B cell (primary cell): ENCODE measurements around the gene KCTD5. TPM values are rescaled to one million over a fixed set of nuclear protein-coding genes. Genes with fewer than 3 reads are reported as not detected.

Experiments used
- ATAC-seq: fragments of 200-7000 bp; cut with Tn5 transposase; one replicate; pipeline ENCODE4 v1.10.0; 2021; ENCODE audit warnings: low read depth, mild to moderate bottlenecking, moderate number of reproducible peaks, moderate library complexity
- CTCF ChIA-PET: fragments of 350-600 bp; sonication (Branson Sonifier 250); formaldehyde crosslinking; loops from one replicate; lab custom pipeline; 2021; ENCODE audit warnings: antibody characterized with exemption, inconsistent platforms; lab: Charles Lee
- POLR2A ChIA-PET: fragments of 350-600 bp; sonication (Branson Sonifier 250); formaldehyde crosslinking; loops from one replicate; lab custom pipeline; 2021; ENCODE audit warnings: antibody characterized with exemption; lab: Charles Lee
- DNase-seq: peaks from one replicate; pipeline ENCODE4 v3.0.0; 2013
- H2AFZ ChIP-seq: 2 replicates; pipeline ENCODE4 v1.6.1; 2012; ENCODE audit warnings: mild to moderate bottlenecking, low read depth, low read length; ENCODE audit not compliant: insufficient read depth, poor library complexity, severe bottlenecking
- H3K27ac ChIP-seq, 2 donors: 1 replicate in 1 of 2; 2 replicates in 1 of 2; pipeline ENCODE4 v1.5.1; 2012 to 2013; ENCODE audit warnings: low read length in 2 of 2, mild to moderate bottlenecking in 2 of 2, moderate library complexity in 1 of 2
- H3K27me3 ChIP-seq, 4 experiments: fragments of 200-600 bp in 1 of 4; sonication (generic) in 1 of 4; replicated peaks in 1 of 4; 1 replicate in 2 of 4; 2 replicates in 2 of 4; pipeline versions ENCODE4 v1.6.1 to v1.7.0; 2013 to 2016; ENCODE audit warnings: low read length in 3 of 4, mild to moderate bottlenecking in 2 of 4, mixed read lengths in 1 of 4, moderate library complexity in 1 of 4; ENCODE audit not compliant: insufficient read depth in 4 of 4, control insufficient read depth in 3 of 4; ENCODE audit errors: control extremely low read depth in 1 of 4
- H3K36me3 ChIP-seq, 2 experiments: replicated peaks in 1 of 2; 1 replicate in 1 of 2; 2 replicates in 1 of 2; pipeline versions ENCODE4 v1.6.1 to v1.7.1; 2013; ENCODE audit warnings: low read length in 1 of 2; ENCODE audit not compliant: insufficient read depth in 2 of 2, control insufficient read depth in 1 of 2; ENCODE audit errors: control extremely low read depth in 1 of 2, extremely low read depth in 1 of 2
- H3K4me1 ChIP-seq, 2 donors: fragments of 200-600 bp in 1 of 2; sonication (generic) in 1 of 2; 1 replicate in 1 of 2; 2 replicates in 1 of 2; pipeline versions ENCODE4 v1.5.1 to v1.6.1; 2013 to 2017; ENCODE audit warnings: low read length in 2 of 2; ENCODE audit not compliant: control insufficient read depth in 2 of 2, insufficient read depth in 2 of 2
- H3K4me2 ChIP-seq: replicated peaks from 2 replicates; pipeline ENCODE3; 2012; ENCODE audit warnings: mild to moderate bottlenecking, low read depth, low read length; ENCODE audit not compliant: poor library complexity, severe bottlenecking
- H3K4me3 ChIP-seq, 5 experiments: fragments of 200-600 bp in 1 of 5; sonication (generic) in 1 of 5; 1 replicate in 3 of 5; 2 replicates in 2 of 5; pipeline versions ENCODE4 v1.5.1 to v1.7.0; 2011 to 2016; ENCODE audit warnings: low read length in 4 of 5, mild to moderate bottlenecking in 4 of 5, low read depth in 2 of 5, control low read depth in 1 of 5, moderate library complexity in 1 of 5; ENCODE audit not compliant: insufficient read depth in 1 of 5; ENCODE audit errors: control extremely low read depth in 1 of 5, extremely low read depth in 1 of 5
- H3K79me2 ChIP-seq: fragments of 200-600 bp; sonication (generic); one replicate; pipeline ENCODE4 v1.6.0; 2016; ENCODE audit warnings: low read length; ENCODE audit not compliant: control insufficient read depth, insufficient read depth
- H3K9ac ChIP-seq: fragments of 200-600 bp; sonication (generic); 2 replicates; pipeline ENCODE4 v1.6.1; 2017; ENCODE audit warnings: mild to moderate bottlenecking, low read length, moderate library complexity
- H3K9me3 ChIP-seq, 3 donors: one replicate each; pipeline versions ENCODE4 v1.6.1 to v1.7.1; 2013; ENCODE audit warnings: low read length in 2 of 3; ENCODE audit not compliant: control insufficient read depth in 2 of 3, insufficient read depth in 1 of 3; ENCODE audit errors: control extremely low read depth in 1 of 3
- H4K20me1 ChIP-seq: 2 replicates; pipeline ENCODE4 v1.6.0; 2012; ENCODE audit warnings: mild to moderate bottlenecking, low read length; ENCODE audit not compliant: insufficient read depth, control insufficient read depth, poor library complexity, severe bottlenecking
- H3K27ac Mint-ChIP-seq: one replicate; pipeline ENCODE4 v1.8.0; 2021; ENCODE audit warnings: mixed read lengths
- H3K27me3 Mint-ChIP-seq: one replicate; pipeline ENCODE4 v1.8.0; 2021; ENCODE audit warnings: mixed read lengths
- H3K4me1 Mint-ChIP-seq: one replicate; pipeline ENCODE4 v1.8.0; 2021; ENCODE audit warnings: mixed read lengths
- H3K4me3 Mint-ChIP-seq: one replicate; pipeline ENCODE4 v1.8.0; 2021; ENCODE audit warnings: mixed read lengths
- H3K9me3 Mint-ChIP-seq: one replicate; pipeline ENCODE4 v1.8.0; 2022; ENCODE audit warnings: mixed read lengths; ENCODE audit not compliant: insufficient read depth
- EZH2 ChIP-seq: IDR thresholded peaks from 2 replicates; pipeline ENCODE4 v1.6.1; 2012; ENCODE audit warnings: borderline replicate concordance, low read depth, mild to moderate bottlenecking, moderate library complexity, low read length; ENCODE audit not compliant: insufficient read depth, poor library complexity, severe bottlenecking
- WGBS: methylation state at CpG from one replicate; pipeline ENCODE4 v1.1.5; 2013; ENCODE audit warnings: missing lambda C conversion rate; ENCODE audit not compliant: insufficient coverage; 5-methylcytosine and 5-hydroxymethylcytosine counted together
- intact Hi-C: fragments of 100-400 bp; cut with micrococcal nuclease; formaldehyde crosslinking; loops from one replicate; pipeline ENCODE4 v1.10.0; 2022
- polyA plus RNA-seq: library from polyadenylated mRNA; depleted of rRNA; stranded (reverse); fragments of >200 nt; gene quantifications from 2 replicates; pipeline ENCODE4 v1.2.3, GENCODE V29; 2012
- total RNA-seq, 2 donors: library from RNA; stranded (reverse); fragments of 120-200 nt in 1 of 2; gene quantifications; 1 replicate in 1 of 2; 2 replicates in 1 of 2; pipeline versions ENCODE4 v1.2.3 to v1.2.4, GENCODE V29; 2013 to 2022
- TF ChIP-seq, protein P1 (sequence below): fragments of 200-600 bp; IDR thresholded peaks from one replicate; pipeline ENCODE4 v1.8.0; 2022; ENCODE audit warnings: antibody characterized with exemption, mild to moderate bottlenecking

KCTD5 gene
- total and polyA plus RNA-seq, 2 donors (not counting 1 experiment from before 2014, with no cell fraction given), result 17.2 to 37.3 TPM

DNA sequence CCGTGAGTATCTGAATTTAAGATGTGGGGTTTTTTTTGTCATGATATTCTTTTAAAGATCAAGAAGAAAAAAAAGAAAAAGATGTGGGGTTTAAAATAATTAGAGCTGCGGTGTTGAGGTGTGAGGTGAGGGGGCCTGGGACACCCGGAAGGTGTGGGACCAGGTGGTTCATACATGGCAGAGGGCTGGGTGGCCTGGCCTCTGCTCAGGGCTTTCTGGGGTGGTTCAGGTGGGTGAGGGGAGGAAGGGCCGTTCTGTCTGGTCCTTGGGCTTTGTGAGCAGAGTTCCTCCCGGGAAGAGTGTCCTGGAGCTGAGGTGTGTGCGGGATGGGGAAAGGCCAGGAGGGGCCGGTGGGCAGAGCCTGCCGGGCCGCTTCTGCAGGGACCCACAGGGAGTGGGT, 32.7 kb downstream of the KCTD5 start:
- POLR2A ChIA-PET, result no interaction called here
- H3K4me3 Mint-ChIP-seq, result no peak overlapping the region
- intact Hi-C loops, result no loop called here

DNA sequence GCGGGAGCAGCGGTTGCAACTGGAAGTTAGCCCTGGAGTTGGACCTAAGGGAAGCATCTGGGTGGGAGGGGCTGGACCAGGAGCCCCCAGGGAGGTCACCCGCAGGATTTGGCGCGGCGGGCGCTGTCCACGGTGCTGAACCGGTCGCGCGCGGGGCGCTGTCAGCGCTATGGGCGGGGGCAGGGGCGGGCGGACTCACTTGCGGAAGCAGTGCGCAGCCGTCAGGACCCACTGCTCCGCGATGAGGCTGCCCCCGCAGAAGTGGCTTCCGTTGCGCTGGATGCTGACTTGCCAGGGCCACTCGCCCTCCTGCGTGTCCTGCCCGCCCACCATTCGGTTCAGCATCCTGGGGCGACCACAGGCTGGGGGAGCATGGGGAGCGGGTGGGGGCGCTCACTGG, 33.2 kb downstream of the KCTD5 start:
- DNase-seq (peak; percentile 87), ATAC-seq (peak; percentile 91)
- intact Hi-C loops, result no loop called here
- Mint-ChIP-seq H3K4me3 (peak overlapping the region; percentile 7), H3K9me3 (no peaks in the 10 kb centered on the region), H3K27me3 (peaks cover 4% of the 10 kb centered on the region), H3K4me1 (peaks cover 7% of the 10 kb centered on the region), H3K27ac (no peak overlapping the region)
- H3K79me2 ChIP-seq, result no peaks in the 10 kb centered on the region
- POLR2A ChIA-PET, result no interaction called here
- peaks cover 4 to 14% of the 10 kb centered on the region in 2 donors for H3K4me1 ChIP-seq
- H3K4me3 ChIP-seq, result no peak overlapping the region
- peak overlapping the region; percentile 73 for H3K4me2 ChIP-seq
- H3K9ac ChIP-seq, result no peak overlapping the region
- 4% methylated on average over 33 of the region's 33 CpGs for WGBS
- no peak overlapping the region for H3K27ac ChIP-seq
- CTCF ChIA-PET, result no interaction called here
- TF ChIP-seq, protein P1, sequence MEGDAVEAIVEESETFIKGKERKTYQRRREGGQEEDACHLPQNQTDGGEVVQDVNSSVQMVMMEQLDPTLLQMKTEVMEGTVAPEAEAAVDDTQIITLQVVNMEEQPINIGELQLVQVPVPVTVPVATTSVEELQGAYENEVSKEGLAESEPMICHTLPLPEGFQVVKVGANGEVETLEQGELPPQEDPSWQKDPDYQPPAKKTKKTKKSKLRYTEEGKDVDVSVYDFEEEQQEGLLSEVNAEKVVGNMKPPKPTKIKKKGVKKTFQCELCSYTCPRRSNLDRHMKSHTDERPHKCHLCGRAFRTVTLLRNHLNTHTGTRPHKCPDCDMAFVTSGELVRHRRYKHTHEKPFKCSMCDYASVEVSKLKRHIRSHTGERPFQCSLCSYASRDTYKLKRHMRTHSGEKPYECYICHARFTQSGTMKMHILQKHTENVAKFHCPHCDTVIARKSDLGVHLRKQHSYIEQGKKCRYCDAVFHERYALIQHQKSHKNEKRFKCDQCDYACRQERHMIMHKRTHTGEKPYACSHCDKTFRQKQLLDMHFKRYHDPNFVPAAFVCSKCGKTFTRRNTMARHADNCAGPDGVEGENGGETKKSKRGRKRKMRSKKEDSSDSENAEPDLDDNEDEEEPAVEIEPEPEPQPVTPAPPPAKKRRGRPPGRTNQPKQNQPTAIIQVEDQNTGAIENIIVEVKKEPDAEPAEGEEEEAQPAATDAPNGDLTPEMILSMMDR, result no peak
- TF ChIP-seq EZH2, result no peak
- peaks cover 0 to 1% of the 10 kb centered on the region in 2 experiments for H3K36me3 ChIP-seq
- H3K27me3 ChIP-seq, result no peaks in the 10 kb centered on the region
- peaks cover 0 to 3% (median 0%) of the 10 kb centered on the region in 3 donors for H3K9me3 ChIP-seq
- no peak overlapping the region for H2AFZ ChIP-seq
- H4K20me1 ChIP-seq, result peaks cover 3% of the 10 kb centered on the region

More for the DNA sequence above, 32.7 kb downstream of the KCTD5 start:
- peaks cover 0 to 3% (median 0%) of the 10 kb centered on the region in 3 donors for H3K9me3 ChIP-seq
- peaks cover 4 to 10% of the 10 kb centered on the region in 2 donors for H3K4me1 ChIP-seq
- ATAC-seq (no peak), DNase-seq (no peak)
- no peak overlapping the region for H2AFZ ChIP-seq
- WGBS, result 55% methylated on average over 9 of the region's 9 CpGs
- H4K20me1 ChIP-seq, result peaks cover 3% of the 10 kb centered on the region
- no peaks in the 10 kb centered on the region for H3K79me2 ChIP-seq
- H3K4me2 ChIP-seq, result peak overlapping the region; percentile 73
- no peak overlapping the region for H3K4me3 ChIP-seq
- H3K9me3 Mint-ChIP-seq, result no peaks in the 10 kb centered on the region
- TF ChIP-seq, protein P1, result no peak
- TF ChIP-seq EZH2, result no peak
- H3K36me3 ChIP-seq, result peaks cover 0 to 3% of the 10 kb centered on the region in 2 experiments
- H3K27ac ChIP-seq, result no peak overlapping the region
- H3K27ac Mint-ChIP-seq, result no peak overlapping the region
- H3K27me3 ChIP-seq, result no peaks in the 10 kb centered on the region
- H3K27me3 Mint-ChIP-seq, result peaks cover 4% of the 10 kb centered on the region
- peaks cover 7% of the 10 kb centered on the region for H3K4me1 Mint-ChIP-seq
- CTCF ChIA-PET, result no interaction called here
- H3K9ac ChIP-seq, result no peak overlapping the region
